ENCODE data around the gene ASXL1. TPM values are rescaled to one million over a fixed set of nuclear protein-coding genes. Genes with fewer than 3 reads are reported as not detected.

Gene ASXL1
- total and polyA plus RNA-seq, 2 experiments from 2014 or later = 10.4 to 29.0 TPM

GRCh38 chr20:32481311-32482142, 123.4 kb downstream of the ASXL1 start:
- TF ChIP-seq NANOG (IDR thresholded peaks at IDR 0.05; ENCODE audit: borderline replicate concordance) = no peak
- TF ChIP-seq REST (IDR thresholded peaks at IDR 0.05; ENCODE audit: unreplicated experiment) = no peak
- no peak for TF ChIP-seq ZNF114 (CRISPR knock-in tag; IDR thresholded peaks at IDR 0.05)
- TF ChIP-seq JUNB (IDR thresholded peaks at IDR 0.05; ENCODE audit: unreplicated experiment) = no peak
- no peak for TF ChIP-seq CREB1 (CRISPR knock-in tag; IDR thresholded peaks at IDR 0.05; ENCODE audit: low read depth)
- TF ChIP-seq EZH2phosphoT487 (IDR thresholded peaks at IDR 0.05; ENCODE audit: unreplicated experiment) = no peak
- TF ChIP-seq POLR2AphosphoS5 (IDR thresholded peaks at IDR 0.05; ENCODE audit: low read depth) = no peak
- TF ChIP-seq, protein P1, sequence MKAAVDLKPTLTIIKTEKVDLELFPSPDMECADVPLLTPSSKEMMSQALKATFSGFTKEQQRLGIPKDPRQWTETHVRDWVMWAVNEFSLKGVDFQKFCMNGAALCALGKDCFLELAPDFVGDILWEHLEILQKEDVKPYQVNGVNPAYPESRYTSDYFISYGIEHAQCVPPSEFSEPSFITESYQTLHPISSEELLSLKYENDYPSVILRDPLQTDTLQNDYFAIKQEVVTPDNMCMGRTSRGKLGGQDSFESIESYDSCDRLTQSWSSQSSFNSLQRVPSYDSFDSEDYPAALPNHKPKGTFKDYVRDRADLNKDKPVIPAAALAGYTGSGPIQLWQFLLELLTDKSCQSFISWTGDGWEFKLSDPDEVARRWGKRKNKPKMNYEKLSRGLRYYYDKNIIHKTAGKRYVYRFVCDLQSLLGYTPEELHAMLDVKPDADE (IDR thresholded peaks at IDR 0.05) = no peak
- Mint-ChIP-seq H3K4me1 (peaks cover 60% of the 10 kb centered on the region), H3K27ac (no peak overlapping the region), H3K27me3 (ENCODE audit: insufficient read depth, low read depth, poor library complexity) (peaks cover 7% of the 10 kb centered on the region), H3K4me3 (peak overlapping the region; percentile 85), H3K36me3 (ENCODE audit: low read depth) (peaks cover 3% of the 10 kb centered on the region; the same call in 1 of the 3 replicates), H3K9me3 (no peaks in the 10 kb centered on the region)
- peaks cover 33% of the 10 kb centered on the region for H3F3A ChIP-seq (replicated peaks; ENCODE audit: low read depth)
- H3K9me2 ChIP-seq (ENCODE audit: insufficient read depth) = no peaks in the 10 kb centered on the region
- ATAC-seq = no peak
- H3K79me2 ChIP-seq (replicated peaks; ENCODE audit: insufficient read depth) = peaks cover 58% of the 10 kb centered on the region
- peak overlapping the region; percentile 89 for H3K27ac ChIP-seq (ENCODE audit: low read depth)
- H3K4me1 ChIP-seq (ENCODE audit: insufficient read depth) = peaks cover 51% of the 10 kb centered on the region
- H3K27me3 ChIP-seq (ENCODE audit: insufficient read depth) = no peaks in the 10 kb centered on the region
- DNase-seq (ENCODE audit: low spot score) = no peak
- H3K36me3 ChIP-seq (ENCODE audit: insufficient read depth) = no peaks in the 10 kb centered on the region; the same call in 1 of the 2 replicates
- H2AFZ ChIP-seq = no peak overlapping the region
- H3K4me3 ChIP-seq = peak overlapping the region; percentile 97
- peak overlapping the region; percentile 78 for H3K4me2 ChIP-seq
- H4K20me1 ChIP-seq (replicated peaks; ENCODE audit: insufficient read depth) = peaks cover 48% of the 10 kb centered on the region

DNA sequence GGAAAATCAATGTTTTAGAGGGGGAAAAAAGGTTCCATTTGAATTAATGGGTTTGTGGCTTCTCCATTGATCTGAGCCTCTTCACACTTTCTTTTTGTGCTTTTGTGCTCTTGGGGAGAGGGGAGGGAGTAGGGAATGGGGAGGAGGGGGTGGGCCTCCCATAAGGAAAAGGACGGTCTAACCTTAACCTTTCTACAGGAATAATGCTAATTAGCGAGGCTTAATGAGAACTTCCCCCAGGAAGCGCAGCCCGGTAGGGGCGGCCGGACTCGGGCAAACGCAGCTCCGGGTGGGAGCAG, 124.0 kb downstream of the ASXL1 start:
- ATAC-seq (peak; percentile 2; the same call in 2 of the 3 replicates), DNase-seq (ENCODE audit: low spot score) (no peak)
- Histone ChIP-seq H4K20me1 (replicated peaks; ENCODE audit: insufficient read depth) (peaks cover 43% of the 10 kb centered on the region), H2AFZ (peak overlapping the region; percentile 83), H3K27me3 (ENCODE audit: insufficient read depth) (no peaks in the 10 kb centered on the region), H3F3A (replicated peaks; ENCODE audit: low read depth) (peaks cover 28% of the 10 kb centered on the region), H3K36me3 (ENCODE audit: insufficient read depth) (no peaks in the 10 kb centered on the region; the same call in 1 of the 2 replicates), H3K4me2 (peak overlapping the region; percentile 78), H3K27ac (ENCODE audit: low read depth) (peak overlapping the region; percentile 89), H3K79me2 (replicated peaks; ENCODE audit: insufficient read depth) (peaks cover 53% of the 10 kb centered on the region), H3K9me2 (ENCODE audit: insufficient read depth) (no peaks in the 10 kb centered on the region), H3K4me3 (peak overlapping the region; percentile 97), H3K4me1 (ENCODE audit: insufficient read depth) (peaks cover 45% of the 10 kb centered on the region)
- no peaks in the 10 kb centered on the region for H3K9me3 Mint-ChIP-seq
- peaks cover 12% of the 10 kb centered on the region for H3K27me3 Mint-ChIP-seq (ENCODE audit: insufficient read depth, low read depth, poor library complexity)
- peaks cover 3% of the 10 kb centered on the region; the same call in 1 of the 3 replicates for H3K36me3 Mint-ChIP-seq (ENCODE audit: low read depth)
- TF ChIP-seq EZH2phosphoT487 (IDR thresholded peaks at IDR 0.05; ENCODE audit: unreplicated experiment) (no peak), POLR2AphosphoS5 (IDR thresholded peaks at IDR 0.05; ENCODE audit: low read depth) (peak; percentile 10; the same call in 1 of the 2 replicates), NANOG (IDR thresholded peaks at IDR 0.05; ENCODE audit: borderline replicate concordance) (0 out of 2 replicates have a peak, but pooled peaks have one; percentile 42)
- H3K27ac Mint-ChIP-seq = no peak overlapping the region
- peak overlapping the region; percentile 85 for H3K4me3 Mint-ChIP-seq
- H3K4me1 Mint-ChIP-seq = peaks cover 54% of the 10 kb centered on the region

All from GM23338 (cell line).